ENCODE data around the gene MBNL1.
"Not testable (repeated sequence)": the region's sequence is repeated elsewhere in the genome, so short reads cannot be mapped to it uniquely, and the experiment has no call there.

MBNL1 gene

GRCh38 chr3:152331018-152331541 lies 62.4 kb downstream of the MBNL1 start:
- no peak overlapping the region for H3K27ac ChIP-seq
- TF ChIP-seq CTCF (conservative IDR thresholded peaks at IDR 0.05), result no peak

GRCh38 chr3:152331998-152332397 lies 63.3 kb downstream of the MBNL1 start:
- TF ChIP-seq CTCF (conservative IDR thresholded peaks at IDR 0.05), result no peak
- no peak overlapping the region for H3K27ac ChIP-seq

- no peak for TF ChIP-seq CTCF (conservative IDR thresholded peaks at IDR 0.05)
- H3K27ac ChIP-seq, result no peak overlapping the region
These were observed 65.2 kb downstream of the MBNL1 start for GRCh38 chr3:152333928-152334327.

DNA sequence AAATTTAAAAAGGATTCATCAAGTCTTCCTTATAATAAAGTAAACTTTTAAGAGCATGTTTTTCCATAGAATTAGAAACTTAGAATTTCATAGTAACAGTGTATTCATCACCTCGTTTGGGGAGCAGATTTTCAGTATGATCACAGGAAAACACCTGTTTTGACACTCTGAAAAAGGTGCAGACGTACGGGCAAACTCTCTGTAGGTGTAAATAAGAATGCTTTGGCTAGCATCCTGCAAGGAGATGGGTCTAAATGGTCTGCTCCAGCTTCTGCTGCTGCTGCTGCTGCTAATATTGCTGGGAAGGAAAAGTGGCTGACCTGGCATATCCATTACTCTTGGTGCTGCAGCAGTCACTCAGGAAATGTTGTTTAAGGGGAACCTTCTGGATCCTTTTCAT lies 66.0 kb downstream of the MBNL1 start:
- no peak for TF ChIP-seq CTCF (conservative IDR thresholded peaks at IDR 0.05)
- H3K27ac ChIP-seq, result no peak overlapping the region

- TF ChIP-seq CTCF (conservative IDR thresholded peaks at IDR 0.05), result no peak
- no peak overlapping the region for H3K27ac ChIP-seq
These were observed 66.5 kb downstream of the MBNL1 start for GRCh38 chr3:152335273-152335672.

- not testable (repeated sequence) for H3K27ac ChIP-seq
These were observed 68.6 kb downstream of the MBNL1 start for GRCh38 chr3:152337337-152337736.

GRCh38 chr3:152338159-152338720 lies 69.5 kb downstream of the MBNL1 start:
- H3K27ac ChIP-seq, result no peak overlapping the region
- no peak for TF ChIP-seq CTCF (conservative IDR thresholded peaks at IDR 0.05)

GRCh38 chr3:152339881-152340505 lies 71.3 kb downstream of the MBNL1 start:
- no peak for TF ChIP-seq CTCF (conservative IDR thresholded peaks at IDR 0.05)
- no peak overlapping the region for H3K27ac ChIP-seq
